Stimulated activated CD8-positive, alpha-beta memory T cell treated with anti-CD3 and anti-CD28 coated beads, Interleukin-15, amount 100 ng/mL, for 48 hours (primary cell): Measurements from ENCODE around the gene LRFN4.

ENCODE experiments used
- DNase-seq, 2 donors: peaks; one replicate each; pipeline ENCODE4 v3.0.0-alpha.2; 2020; ENCODE audit warnings: low read depth in 2 of 2

Gene LRFN4

GRCh38 chr11:66870616-66871520 lies 14.0 kb downstream of the LRFN4 start:
- no peak for DNase-seq

DNA sequence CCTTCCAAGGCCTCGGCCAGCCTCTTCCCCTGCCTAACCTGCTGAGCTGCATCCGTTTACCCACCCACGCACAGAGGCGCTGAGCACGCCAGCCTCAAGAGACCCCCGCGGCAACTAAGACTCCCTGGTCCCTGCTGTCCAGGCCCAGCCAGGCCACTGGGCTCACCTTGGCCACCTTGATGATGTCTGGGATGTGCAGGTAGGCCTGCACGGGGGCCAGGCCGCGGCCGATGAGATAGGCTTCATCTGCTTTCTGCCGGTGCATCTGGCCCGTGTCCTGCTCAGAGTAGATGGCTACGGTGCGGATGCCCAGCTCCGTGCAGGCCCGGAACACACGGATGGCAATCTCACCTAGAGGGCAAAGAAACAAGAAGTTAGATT lies 14.6 kb downstream of the LRFN4 start:
- DNase-seq, result no peak

- no peak for DNase-seq
These were observed 17.4 kb downstream of the LRFN4 start for GRCh38 chr11:66874232-66874631.

GRCh38 chr11:66875378-66875777 lies 18.5 kb downstream of the LRFN4 start:
- no peak for DNase-seq

DNA sequence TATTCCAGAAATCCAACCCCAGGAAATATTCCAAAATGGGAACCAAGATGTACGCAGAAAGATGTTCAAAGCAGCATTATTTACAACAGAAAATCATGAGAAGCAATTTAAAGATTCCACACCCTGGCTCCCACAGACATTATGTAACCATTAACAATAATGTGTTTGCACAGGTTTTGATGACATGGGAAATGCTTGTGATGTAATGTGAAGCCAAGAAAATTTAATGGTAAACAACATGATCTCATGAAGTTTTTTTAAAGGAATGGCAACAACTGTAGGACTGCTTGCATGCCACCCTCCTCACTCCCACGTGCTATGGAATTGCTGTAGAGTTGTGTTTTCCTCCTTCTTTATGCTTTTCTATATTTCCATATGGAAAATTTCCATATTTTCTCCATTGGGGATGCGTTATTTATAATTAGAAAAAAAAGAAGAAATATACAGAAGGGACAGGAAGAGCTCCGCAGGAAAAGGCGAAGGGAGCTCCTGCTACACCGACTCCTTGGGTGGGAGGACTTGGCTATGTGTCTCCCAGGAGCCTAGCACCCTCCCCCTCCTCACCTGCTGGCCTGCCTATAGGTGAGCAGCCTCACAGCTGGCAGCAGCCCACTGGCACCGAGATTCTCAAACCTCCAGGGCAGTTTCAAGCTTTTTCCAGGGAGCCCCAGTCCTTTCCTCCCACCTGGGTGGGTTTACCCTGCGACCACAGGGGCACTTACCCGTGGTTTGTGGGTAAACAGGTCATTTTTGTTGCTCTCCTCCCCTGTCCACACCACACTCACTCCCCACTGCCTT lies 20.9 kb downstream of the LRFN4 start:
- no peak for DNase-seq

- DNase-seq, result no peak
These were observed 21.6 kb downstream of the LRFN4 start for GRCh38 chr11:66878474-66878873.

GRCh38 chr11:66879000-66879399 lies 22.1 kb downstream of the LRFN4 start:
- DNase-seq, result no peak

- DNase-seq, result no peak
These were observed 22.7 kb downstream of the LRFN4 start for GRCh38 chr11:66879583-66879982.

DNA sequence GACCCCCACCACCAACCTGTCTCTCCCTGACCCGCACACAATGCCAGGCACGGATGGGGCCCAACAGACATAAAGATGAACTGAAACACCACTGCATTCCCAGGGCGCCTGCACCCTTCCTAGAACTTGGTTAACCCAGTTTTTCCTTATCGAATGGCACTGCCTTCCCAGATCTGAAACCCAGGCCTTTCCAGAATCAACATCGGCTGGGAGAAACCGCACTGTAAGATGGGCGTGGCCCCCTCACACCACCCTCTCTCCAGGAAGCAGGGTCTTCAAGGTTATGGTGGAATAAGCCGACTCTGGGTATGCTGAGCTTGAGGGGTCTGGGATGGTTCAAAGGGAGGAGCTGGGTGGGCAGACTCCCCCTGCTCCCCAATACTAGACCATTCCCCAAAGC lies 23.1 kb downstream of the LRFN4 start:
- no peak for DNase-seq

DNA sequence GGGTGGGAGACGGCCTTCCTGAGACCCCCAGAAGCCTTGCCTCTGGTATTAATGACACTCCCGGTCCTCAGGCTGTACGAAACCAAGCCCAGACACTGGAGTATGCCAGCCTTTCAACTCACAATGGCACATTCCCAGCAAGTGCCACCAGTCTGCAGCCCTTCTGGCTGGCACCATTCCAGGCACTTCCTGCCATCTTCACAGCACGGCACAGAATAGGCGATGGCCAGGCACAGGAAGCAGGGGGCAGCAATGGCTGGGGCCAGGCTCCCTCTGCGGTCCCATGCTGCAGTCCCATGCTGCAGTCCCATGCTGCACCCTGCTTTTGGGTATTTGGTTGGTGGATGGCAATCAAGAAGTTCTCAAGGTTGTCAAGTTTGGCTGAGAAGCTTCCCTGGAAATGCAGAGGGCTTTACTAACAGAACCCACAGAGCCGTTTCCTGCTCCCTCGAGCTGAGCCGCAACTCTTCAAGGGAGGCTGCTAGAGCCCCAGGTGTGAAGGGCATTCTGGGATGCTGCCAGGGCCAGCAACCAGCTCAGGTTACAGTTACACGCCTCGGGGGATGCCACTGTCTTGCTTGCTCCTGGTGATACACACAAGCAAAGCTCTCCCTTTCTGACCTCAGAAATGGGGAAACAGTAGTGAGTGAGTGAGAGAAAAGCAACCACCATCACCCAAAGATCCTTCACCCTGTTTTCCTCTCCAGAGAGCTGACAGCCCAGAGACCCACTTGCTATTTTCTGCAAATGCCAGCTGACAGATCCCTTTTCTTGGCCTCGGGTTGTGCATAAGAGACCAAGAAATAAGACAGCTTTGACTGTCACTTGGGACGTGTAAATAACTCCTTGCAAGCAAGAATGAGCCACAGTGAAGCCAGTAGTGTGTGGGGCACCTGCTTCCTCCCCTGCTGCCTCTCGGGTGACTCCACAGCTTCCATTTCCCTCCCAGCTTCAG lies 23.9 kb downstream of the LRFN4 start:
- DNase-seq, result no peak

- DNase-seq, result no peak
These were observed 24.6 kb downstream of the LRFN4 start for GRCh38 chr11:66881451-66881835.

DNA sequence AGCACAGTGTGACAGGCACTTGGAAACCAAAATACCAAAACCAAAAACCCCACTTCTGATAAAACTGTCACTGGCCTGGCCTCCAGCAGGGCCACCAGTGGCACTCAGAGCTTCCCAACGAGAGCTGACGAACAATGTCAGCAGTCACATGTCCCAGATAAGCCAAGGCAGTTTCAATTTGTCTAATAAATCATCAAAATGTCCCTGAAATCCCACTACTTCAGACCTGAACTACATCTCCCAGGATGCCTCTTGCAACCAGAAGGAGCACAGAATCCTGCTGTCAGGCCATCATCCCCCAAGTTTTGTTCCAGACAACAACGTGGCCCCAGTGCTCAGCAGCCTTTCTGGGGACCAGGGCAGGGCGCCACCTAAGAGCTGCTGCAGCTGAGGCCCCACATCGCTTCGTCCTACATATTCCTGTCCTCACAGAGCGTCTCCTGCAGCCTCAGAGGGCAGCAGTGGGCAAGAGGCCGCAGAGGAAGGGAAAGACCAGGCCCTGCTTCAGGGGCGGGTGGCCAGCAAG lies 25.1 kb downstream of the LRFN4 start:
- DNase-seq, result no peak

DNA sequence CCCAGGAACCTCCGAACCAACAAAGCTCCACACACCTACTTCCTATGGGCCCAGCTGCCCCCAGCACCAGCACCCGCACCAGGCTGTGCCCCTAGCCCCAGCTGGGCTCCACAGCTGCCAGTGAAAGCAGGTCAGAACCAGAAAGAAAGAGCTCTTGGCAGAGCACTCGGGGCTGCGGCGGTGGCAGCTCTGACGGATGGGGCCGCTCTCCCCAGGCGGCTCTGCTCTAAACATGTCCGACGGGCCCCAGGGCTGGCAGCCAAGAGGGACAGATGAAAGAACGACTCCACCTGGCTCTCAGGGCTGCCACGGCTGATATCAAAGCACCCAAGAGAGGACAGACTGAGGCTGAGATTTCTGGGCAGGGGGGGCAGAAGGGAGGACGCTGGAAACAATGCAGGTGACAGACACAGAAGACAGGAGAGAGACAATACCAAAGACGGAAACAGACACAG lies 25.7 kb downstream of the LRFN4 start:
- DNase-seq, result no peak

GRCh38 chr11:66883016-66883965 lies 26.4 kb downstream of the LRFN4 start:
- DNase-seq, result peak; percentile 37 to 47

GRCh38 chr11:66884443-66884842 lies 27.6 kb downstream of the LRFN4 start:
- DNase-seq, result no peak

DNA sequence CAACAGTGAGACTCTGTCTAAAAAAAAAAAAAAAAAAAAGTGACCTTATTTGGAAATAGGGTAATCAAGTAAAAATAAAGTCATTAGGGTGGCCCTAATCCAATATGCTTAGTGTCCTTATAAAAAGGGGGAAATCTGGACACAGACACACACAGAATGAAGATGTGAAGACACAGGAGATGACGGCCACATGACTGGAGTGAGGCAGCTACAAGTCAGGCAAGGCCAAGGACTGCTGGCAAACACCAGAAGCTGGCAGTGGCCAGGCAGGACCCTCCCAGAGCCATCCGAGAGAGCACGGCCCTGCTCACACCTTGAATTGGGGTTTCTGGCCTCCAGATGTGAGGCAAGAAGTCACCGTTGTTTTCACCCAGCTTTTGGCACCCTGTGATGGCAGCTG lies 28.6 kb downstream of the LRFN4 start:
- DNase-seq, result no peak

DNA sequence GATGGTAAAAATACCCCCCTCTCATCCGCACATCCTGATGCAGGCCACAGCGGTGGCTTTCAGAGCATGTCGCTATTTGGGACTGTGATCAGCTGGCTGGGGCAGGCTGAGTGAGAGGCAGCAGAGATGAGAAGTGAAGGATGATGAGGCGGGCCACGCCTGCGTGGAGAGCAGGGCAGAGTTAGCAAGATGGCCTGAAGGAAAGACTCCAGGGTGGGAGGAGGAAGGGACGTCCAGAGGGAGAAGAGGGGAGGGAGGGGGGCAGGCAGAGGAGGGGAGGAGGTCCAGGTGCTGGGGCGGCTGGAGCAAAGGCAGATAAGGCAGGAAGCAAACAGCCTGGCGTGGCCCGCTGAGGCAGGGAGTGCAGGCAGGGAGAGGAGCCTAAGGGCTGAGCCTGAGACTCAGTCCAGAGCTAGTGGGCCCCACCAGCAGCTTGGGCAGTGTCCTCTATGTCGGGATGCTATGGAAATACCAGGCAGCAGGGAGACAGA lies 29.1 kb downstream of the LRFN4 start:
- DNase-seq, result no peak

- no peak for DNase-seq
These were observed 29.9 kb downstream of the LRFN4 start for GRCh38 chr11:66886671-66887221.

- DNase-seq, result no peak
These were observed 30.7 kb downstream of the LRFN4 start for GRCh38 chr11:66887526-66887925.

- DNase-seq, result no peak
These were observed 31.4 kb downstream of the LRFN4 start for GRCh38 chr11:66888282-66888681.
